HG03342 (cell line): ENCODE results near the gene MX2.
"Not testable (repeated sequence)": the region's sequence is repeated elsewhere in the genome, so short reads cannot be mapped to it uniquely, and the experiment has no call there.

ENCODE experiments used
- ATAC-seq: cut with Tn5 transposase; IDR thresholded peaks from one replicate; pipeline ENCODE4 v1.9.1; 2021; ENCODE audit warnings: mild to moderate bottlenecking, moderate library complexity; ENCODE audit not compliant: unreplicated experiment

The MX2 gene

GRCh38 chr21:41410767-41411448 is 49.1 kb downstream of the MX2 start:
- no peak for ATAC-seq

- ATAC-seq: no peak
Observed at GRCh38 chr21:41411449-41412089, 49.7 kb downstream of the MX2 start.

GRCh38 chr21:41417505-41417904 is 55.7 kb downstream of the MX2 start:
- ATAC-seq: not testable (repeated sequence)

- ATAC-seq: no peak
Observed at GRCh38 chr21:41418393-41418792, 56.6 kb downstream of the MX2 start.

GRCh38 chr21:41418956-41419680 is 57.3 kb downstream of the MX2 start:
- no peak for ATAC-seq

GRCh38 chr21:41419921-41420862 is 58.4 kb downstream of the MX2 start:
- ATAC-seq: peak; percentile 71

GRCh38 chr21:41420998-41421397 is 59.2 kb downstream of the MX2 start:
- ATAC-seq: not testable (repeated sequence)

- no peak for ATAC-seq
Observed at GRCh38 chr21:41422546-41423304, 60.9 kb downstream of the MX2 start.

- ATAC-seq: not testable (repeated sequence)
Observed at GRCh38 chr21:41423305-41423636, 61.4 kb downstream of the MX2 start.

GRCh38 chr21:41425588-41425953 is 63.7 kb downstream of the MX2 start:
- ATAC-seq: no peak

GRCh38 chr21:41425954-41426675 is 64.3 kb downstream of the MX2 start, which contains the start of gene MX1:
MX1 (plus strand) TSS chr21:41426239; CDS start chr21:41432071, 5,832 bp downstream.
- ATAC-seq: peak; percentile 76

- ATAC-seq: no peak
Observed at GRCh38 chr21:41426676-41427404, 65.0 kb downstream of the MX2 start.

GRCh38 chr21:41427556-41427955 is 65.7 kb downstream of the MX2 start:
- no peak for ATAC-seq

GRCh38 chr21:41428311-41428710 is 66.5 kb downstream of the MX2 start:
- ATAC-seq: no peak

GRCh38 chr21:41428847-41429246 is 67.0 kb downstream of the MX2 start:
- no peak for ATAC-seq

GRCh38 chr21:41429305-41429704 is 67.5 kb downstream of the MX2 start:
- ATAC-seq: no peak

GRCh38 chr21:41429925-41430491 is 68.2 kb downstream of the MX2 start:
- ATAC-seq: no peak

GRCh38 chr21:41431788-41432548 is 70.1 kb downstream of the MX2 start:
- peak; percentile 52 for ATAC-seq
